GDM1 (cell line): ENCODE results near the gene WSB1.
A peak's percentile ranks its signal among the peaks of the same experiment; 100 is the strongest.

Experiments
- DNase-seq: peaks from one replicate; lab custom pipeline; 2025; lab: John Stamatoyannopoulos, UW

The WSB1 gene

DNA sequence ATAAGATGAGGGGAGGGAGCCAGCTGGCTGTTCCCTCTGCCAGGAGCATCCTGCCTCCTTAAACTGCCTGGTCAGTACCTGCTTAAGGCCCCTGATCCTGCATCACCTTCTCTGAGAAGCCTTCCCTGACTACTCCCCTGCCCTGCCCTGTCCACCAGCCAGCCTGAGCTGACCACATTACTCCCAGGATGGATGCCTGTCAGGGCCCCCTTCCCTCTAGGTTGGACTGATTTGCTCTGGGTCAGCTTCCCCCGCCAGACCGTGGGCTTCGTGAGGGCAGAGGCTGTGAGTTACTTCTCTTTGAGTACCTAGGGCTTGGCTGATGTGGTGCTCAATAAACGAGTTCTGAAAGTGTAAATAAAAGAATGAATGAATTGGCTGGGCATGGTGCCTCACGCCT, 63.3 kb downstream of the WSB1 start:
- DNase-seq = no peak

GRCh38 chr17:27360507-27360906, 66.6 kb downstream of the WSB1 start:
- DNase-seq = peak; percentile 50

GRCh38 chr17:27361695-27362094, 67.8 kb downstream of the WSB1 start:
- DNase-seq = no peak

- DNase-seq = no peak
These were observed 68.6 kb downstream of the WSB1 start for GRCh38 chr17:27362503-27362902.

GRCh38 chr17:27362909-27363308, 69.0 kb downstream of the WSB1 start:
- no peak for DNase-seq

DNA sequence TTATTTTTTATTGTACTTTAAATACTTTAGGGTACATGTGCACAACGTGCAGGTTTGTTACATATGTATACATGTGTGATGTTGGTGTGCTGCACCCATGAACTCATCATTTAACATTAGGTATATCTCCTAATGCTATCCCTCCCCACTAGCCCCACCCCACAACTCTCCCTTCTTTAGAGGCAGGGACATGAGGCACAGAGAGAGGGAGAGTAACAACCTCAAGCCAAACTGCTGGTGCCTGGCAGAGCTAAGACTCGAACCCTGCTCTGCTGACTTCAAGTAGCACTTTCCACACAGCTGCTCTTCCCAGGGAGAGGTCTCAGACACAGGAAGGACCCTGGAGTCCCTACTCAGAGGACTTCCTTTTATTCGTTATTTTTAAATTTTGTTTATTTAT, 69.4 kb downstream of the WSB1 start:
- DNase-seq = no peak
